HepG2 (cell line): ENCODE measurements around the gene CCDC183. TPM values are rescaled to one million over a fixed set of nuclear protein-coding genes. Genes with fewer than 3 reads are reported as not detected.

ENCODE experiments used
- CEBPZ ChIP-seq: IDR thresholded peaks from 2 replicates; pipeline ENCODE4 v1.6.1; 2012; ENCODE audit warnings: low read length, improper control_type of control experiment
- CENPX ChIP-seq: sonication (generic); formaldehyde crosslinking; IDR thresholded peaks from 2 replicates; pipeline ENCODE4 v1.9.0; 2021; ENCODE audit warnings: mild to moderate bottlenecking, missing genetic modification reagents, moderate library complexity
- DNMT1 ChIP-seq: sonication (generic); formaldehyde crosslinking; IDR thresholded peaks from 2 replicates; pipeline ENCODE4 v1.5.1; 2020; ENCODE audit warnings: mild to moderate bottlenecking, missing genetic modification reagents
- ELF4 ChIP-seq: sonication (generic); formaldehyde crosslinking; IDR thresholded peaks from 2 replicates; pipeline ENCODE4 v1.5.0; 2020; ENCODE audit warnings: missing genetic modification reagents, mild to moderate bottlenecking, moderate library complexity, borderline replicate concordance
- FOXM1 ChIP-seq: sonication (generic); formaldehyde crosslinking; IDR thresholded peaks from 2 replicates; pipeline ENCODE4 v1.5.0; 2020; ENCODE audit warnings: missing genetic modification reagents
- GMEB1 ChIP-seq: sonication (generic); formaldehyde crosslinking; IDR thresholded peaks from 2 replicates; pipeline ENCODE4 v1.5.1; 2020; ENCODE audit warnings: missing genetic modification reagents, mild to moderate bottlenecking, borderline replicate concordance
- KDM4B ChIP-seq: sonication (generic); formaldehyde crosslinking; IDR thresholded peaks from 2 replicates; pipeline ENCODE4 v1.4.0; 2020; ENCODE audit warnings: missing genetic modification reagents
- SAFB2 ChIP-seq: sonication (generic); formaldehyde crosslinking; IDR thresholded peaks from 2 replicates; pipeline ENCODE4 v1.5.1; 2020; ENCODE audit warnings: missing genetic modification reagents, low read depth, mild to moderate bottlenecking, borderline replicate concordance
- TAF1 ChIP-seq: sonication (generic); formaldehyde crosslinking; IDR thresholded peaks from 2 replicates; pipeline ENCODE4 v1.4.0; 2020; ENCODE audit warnings: missing genetic modification reagents
- ZHX2 ChIP-seq, 2 experiments: sonication (generic) in 1 of 2; formaldehyde crosslinking in 1 of 2; IDR thresholded peaks; 2 replicates each; pipeline versions ENCODE4 v1.6.1 to v1.9.0; 2014 to 2022; ENCODE audit warnings: antibody characterized with exemption in 1 of 2, borderline replicate concordance in 1 of 2, inconsistent platforms in 1 of 2, low read depth in 1 of 2, missing genetic modification reagents in 1 of 2
- ZMAT5 ChIP-seq: sonication (generic); formaldehyde crosslinking; IDR thresholded peaks from 2 replicates; pipeline ENCODE4 v1.5.0; 2020; ENCODE audit warnings: mild to moderate bottlenecking, low read depth, missing genetic modification reagents, borderline replicate concordance
- ZNF124 ChIP-seq: sonication (generic); formaldehyde crosslinking; IDR thresholded peaks from 2 replicates; pipeline ENCODE4 v1.4.0; 2020; ENCODE audit warnings: missing genetic modification reagents
- ZNF251 ChIP-seq: sonication (generic); formaldehyde crosslinking; IDR thresholded peaks from 2 replicates; pipeline ENCODE4 v1.9.0; 2021; ENCODE audit warnings: mild to moderate bottlenecking, missing genetic modification reagents
- ZNF567 ChIP-seq: sonication (generic); formaldehyde crosslinking; IDR thresholded peaks from 2 replicates; pipeline ENCODE4 v1.8.1; 2023; ENCODE audit warnings: mild to moderate bottlenecking, missing genetic modification reagents, borderline replicate concordance
- ZNF850 ChIP-seq: sonication (generic); formaldehyde crosslinking; conservative IDR thresholded peaks from 2 replicates; pipeline ENCODE4 v1.9.0; 2021; ENCODE audit warnings: mild to moderate bottlenecking, missing genetic modification reagents
- polyA plus RNA-seq, 8 experiments: library from polyadenylated mRNA; depleted of rRNA in 3 of 8; stranded (reverse) in 7 of 8; unstranded in 1 of 8; fragments of >200 nt; fragmentation: Illumina TruSeq in 4 of 8; extraction: Trizol in 4 of 8; gene quantifications; 2 replicates each; pipeline versions ENCODE4 v1.2.1 to v1.2.3, GENCODE V29; 2011 to 2016; ENCODE audit warnings: low read depth in 4 of 8, missing spikeins in 1 of 8, mixed read lengths in 1 of 8; ENCODE audit not compliant: insufficient read depth in 1 of 8
- total RNA-seq, 5 experiments: library from RNA; depleted of rRNA; stranded (reverse); fragments of >200 nt; fragmentation: Illumina TruSeq; extraction: Trizol; gene quantifications; 2 replicates each; pipeline ENCODE4 v1.2.3, GENCODE V29; 2016; ENCODE audit warnings: low read depth in 1 of 5

CCDC183 gene
- total and polyA plus RNA-seq, 2 of the 13 experiments (the other 11 are each of a cell fraction or from before 2014, with no cell fraction given): 5.0 to 66.4 TPM

GRCh38 chr9:136799854-136800657 lies 3.9 kb downstream of the CCDC183 start (continued):
- no peak; the same call in 1 of the 2 replicates for TF ChIP-seq ZHX2 (IDR thresholded peaks at IDR 0.05; ENCODE audit: low read depth)
- TF ChIP-seq ZHX2 (CRISPR knock-in tag; IDR thresholded peaks at IDR 0.05; ENCODE audit: borderline replicate concordance): no peak
- no peak for TF ChIP-seq ZNF124 (CRISPR knock-in tag)
- TF ChIP-seq TAF1 (CRISPR knock-in tag): peak; percentile 60
- no peak for TF ChIP-seq ZNF251 (CRISPR knock-in tag)
- no peak for TF ChIP-seq ZMAT5
- TF ChIP-seq ZNF850 (CRISPR knock-in tag): no peak
- no peak; the same call in 1 of the 2 replicates for TF ChIP-seq SAFB2
- no peak for TF ChIP-seq ZNF567 (CRISPR knock-in tag)
- TF ChIP-seq GMEB1 (CRISPR knock-in tag): no peak
- TF ChIP-seq FOXM1 (CRISPR knock-in tag): no peak
- TF ChIP-seq DNMT1 (CRISPR knock-in tag): no peak; the same call in 1 of the 2 replicates
- no peak for TF ChIP-seq KDM4B
- TF ChIP-seq ELF4 (CRISPR knock-in tag): no peak; the same call in 1 of the 2 replicates
- no peak for TF ChIP-seq CENPX (CRISPR knock-in tag)
- TF ChIP-seq CEBPZ: no peak
